GM19238 (cell line): Measurements from ENCODE around the gene RSPO4.
A peak's percentile ranks its signal among the peaks of the same experiment; 100 is the strongest.
"Not testable (repeated sequence)": the region's sequence is repeated elsewhere in the genome, so short reads cannot be mapped to it uniquely, and the experiment has no call there.

Source experiments
- DNase-seq: peaks from one replicate; pipeline ENCODE4 v3.0.0; 2011; ENCODE audit warnings: low spot score; ENCODE audit not compliant: insufficient read length

RSPO4 gene

DNA sequence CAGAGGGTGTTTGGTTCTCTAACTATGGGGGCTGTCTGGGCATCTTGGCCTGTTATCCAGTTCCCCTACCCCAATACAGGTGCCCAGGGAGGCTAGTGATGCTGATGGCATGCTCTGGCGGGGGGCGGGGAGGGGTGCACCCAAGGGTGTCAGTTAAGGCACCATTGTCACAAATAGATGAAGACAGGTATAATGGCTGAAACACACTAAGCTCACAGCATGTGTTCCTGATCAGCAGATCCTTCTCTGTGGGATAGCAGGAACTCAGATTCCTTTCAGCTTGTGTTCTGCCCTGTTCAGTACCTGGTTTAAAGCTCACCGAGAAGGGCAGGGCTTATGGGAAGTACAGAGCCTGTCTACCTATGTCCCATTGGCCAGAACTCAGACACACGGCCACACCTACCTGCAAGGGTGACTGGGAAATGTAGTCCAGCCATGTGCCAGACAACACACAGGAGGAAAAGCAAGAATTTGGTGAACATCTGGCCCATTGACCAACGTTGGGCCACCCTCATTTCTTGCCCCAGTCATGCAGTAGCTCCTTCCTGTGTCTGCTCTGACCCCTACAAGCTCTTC lies 3.4 kb upstream of the RSPO4 start:
- DNase-seq: peak; percentile 39

DNA sequence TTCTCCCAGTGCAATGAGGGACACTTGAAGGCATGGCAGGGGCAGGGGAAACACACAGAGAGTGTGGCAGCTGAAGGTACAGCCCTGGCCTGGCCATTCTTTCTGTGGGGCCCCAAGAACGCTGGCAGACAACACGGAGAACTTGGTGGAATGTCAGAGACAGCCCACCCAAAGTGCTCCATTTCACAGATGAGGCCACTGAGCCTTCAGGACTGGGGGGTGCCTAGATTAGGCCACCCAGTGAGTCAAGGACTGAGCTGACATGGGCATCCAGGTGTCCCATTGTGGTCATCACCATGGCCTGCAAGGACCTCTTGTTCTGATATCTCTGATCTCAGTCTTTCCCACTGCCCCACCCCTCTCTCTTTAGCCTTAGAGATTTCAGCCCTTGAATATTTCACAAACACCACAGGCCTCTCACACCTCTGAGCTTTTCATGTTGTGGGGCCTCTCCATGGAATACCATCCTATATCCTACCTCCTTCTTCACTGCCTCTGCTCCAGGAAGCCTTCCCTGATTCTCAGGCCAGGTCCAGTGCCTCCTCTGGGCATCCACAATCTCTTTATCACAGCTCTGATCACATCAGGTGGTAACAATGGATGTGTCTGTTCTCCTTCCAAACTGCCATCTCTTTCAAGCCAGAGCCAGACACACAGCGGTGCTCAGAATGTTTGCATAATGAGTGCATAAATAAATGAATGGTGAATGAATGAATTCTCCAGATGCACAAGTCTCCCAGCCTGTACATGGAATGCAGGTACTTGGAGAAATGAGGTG lies 2.0 kb upstream of the RSPO4 start:
- no peak for DNase-seq

DNA sequence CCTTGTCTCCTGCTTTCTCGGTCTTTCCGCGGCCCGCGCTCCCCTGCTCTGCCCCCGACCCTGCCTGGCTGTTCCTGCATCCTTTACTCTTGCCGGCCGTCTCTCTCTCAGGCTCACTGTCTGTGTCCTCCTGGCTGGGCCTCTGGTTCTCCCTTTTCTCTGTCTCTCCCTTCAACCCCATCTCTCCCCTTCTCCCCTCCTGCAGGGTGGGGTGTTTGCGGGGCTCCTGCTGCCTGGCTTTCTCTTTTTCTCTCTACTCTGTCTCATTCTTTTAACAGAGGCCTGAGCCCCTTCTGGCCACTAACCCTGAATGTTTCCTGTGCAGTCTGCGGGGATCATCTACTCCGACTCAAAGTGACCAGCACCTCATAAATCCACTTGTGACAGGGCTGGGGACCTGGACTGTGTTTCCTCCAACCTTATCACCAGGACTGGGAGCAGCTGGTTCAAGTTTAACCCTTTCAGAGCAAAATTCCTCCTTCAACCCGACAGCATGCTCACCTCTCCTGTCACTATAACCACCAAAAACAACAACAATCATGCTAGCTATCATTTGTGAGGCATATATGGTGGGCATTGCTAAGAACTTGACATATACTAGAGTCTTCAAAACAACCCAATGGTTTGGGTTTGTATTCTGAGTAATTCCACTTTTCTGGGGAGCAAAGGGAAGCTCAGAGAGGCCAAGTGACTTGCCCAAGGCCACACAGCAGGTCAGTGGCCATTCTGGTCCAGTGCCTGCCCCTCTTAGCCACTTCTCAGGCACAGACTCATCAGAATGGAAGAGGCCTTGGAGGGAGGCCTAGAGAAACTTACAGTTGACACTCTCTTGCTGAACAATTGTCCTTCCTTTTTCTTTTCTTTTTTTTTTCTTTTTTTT lies 811 bp upstream of the RSPO4 start:
- DNase-seq: no peak

DNA sequence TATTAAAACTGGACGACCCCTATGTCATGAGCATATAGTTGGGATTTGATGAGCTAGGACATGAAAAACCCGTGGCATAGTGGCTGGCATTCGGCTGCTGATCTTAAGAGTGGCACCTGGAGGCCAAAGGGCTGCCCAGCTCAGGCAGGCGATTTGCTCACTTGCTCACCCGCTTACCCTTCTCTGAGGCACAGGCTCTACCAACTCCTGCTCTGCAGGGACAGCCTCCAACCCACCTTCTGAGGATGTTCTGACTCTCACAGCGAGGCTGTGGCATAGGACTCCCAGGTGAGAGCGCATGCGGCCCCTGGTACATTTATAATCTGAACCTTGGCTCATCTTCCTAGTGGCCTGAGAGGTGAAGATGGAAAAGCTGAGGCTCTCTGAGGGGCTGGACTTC lies 995 bp downstream of the RSPO4 start:
- DNase-seq: no peak

DNA sequence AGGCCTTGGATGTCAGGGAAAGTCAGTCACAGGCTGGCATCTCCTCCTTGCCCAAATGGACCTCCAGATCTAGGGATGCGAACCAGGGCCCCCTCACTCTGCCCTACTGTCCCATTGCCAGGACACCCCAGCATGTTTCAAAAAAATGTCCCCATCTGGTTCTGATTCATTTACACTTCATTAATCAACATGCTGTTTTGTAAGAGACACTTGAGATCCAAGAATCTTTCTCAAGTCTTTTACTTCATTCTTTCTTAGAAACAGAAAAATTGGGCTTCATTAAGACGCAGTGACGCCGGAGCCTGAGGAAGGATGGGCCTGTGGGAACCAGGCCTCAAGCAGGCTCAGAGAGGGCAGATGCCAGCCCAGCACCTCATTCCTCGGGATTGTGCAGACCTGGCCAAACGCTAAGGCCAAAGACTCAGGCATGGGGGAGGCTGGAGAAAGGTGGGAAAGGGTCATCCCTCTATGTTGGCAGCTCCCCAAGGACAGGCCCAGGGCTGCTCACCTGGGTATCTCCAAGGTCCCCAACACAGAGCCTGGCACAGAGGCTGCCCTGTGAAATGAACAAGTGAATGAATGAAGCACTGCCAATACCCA lies 3.8 kb downstream of the RSPO4 start:
- DNase-seq: no peak

DNA sequence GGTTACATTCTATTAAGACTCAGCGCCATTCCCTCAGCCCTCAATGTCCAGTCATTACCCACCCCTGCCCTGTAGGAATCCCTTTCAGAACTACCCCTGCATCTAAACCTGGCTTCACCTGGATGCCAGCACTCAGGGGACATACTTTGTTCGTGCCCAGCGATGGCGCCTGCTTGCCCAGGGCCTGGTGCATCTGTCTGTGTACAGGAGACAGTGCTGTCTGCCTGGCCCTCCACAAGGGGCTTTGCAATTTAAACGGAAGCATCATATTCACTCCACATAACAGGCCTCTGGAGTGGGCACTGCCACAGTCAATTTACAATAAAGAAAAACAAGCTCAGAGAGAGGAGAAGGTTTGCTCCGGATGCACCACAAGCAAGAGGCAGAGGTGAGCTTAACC lies 4.6 kb downstream of the RSPO4 start:
- DNase-seq: no peak

DNA sequence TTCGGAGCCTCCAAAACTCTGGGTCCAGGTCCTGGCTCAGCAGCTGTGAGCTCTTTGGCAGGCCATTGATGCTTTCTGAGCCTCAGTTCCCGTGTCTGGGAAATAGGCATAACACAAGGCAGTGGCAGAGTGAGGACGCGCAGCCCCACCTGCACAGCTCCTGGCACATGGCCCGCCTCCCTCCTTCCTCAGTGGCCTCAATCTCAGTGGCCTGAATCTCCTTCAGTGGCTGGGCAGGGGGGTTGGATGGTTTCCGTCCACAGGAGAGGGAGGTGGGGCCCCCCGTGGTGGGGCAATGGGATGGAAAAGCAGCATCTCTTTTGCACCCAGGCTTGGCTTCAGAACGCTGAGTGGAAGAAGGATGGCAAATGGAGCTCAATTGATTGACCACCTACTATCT lies 5.1 kb downstream of the RSPO4 start:
- no peak for DNase-seq

DNA sequence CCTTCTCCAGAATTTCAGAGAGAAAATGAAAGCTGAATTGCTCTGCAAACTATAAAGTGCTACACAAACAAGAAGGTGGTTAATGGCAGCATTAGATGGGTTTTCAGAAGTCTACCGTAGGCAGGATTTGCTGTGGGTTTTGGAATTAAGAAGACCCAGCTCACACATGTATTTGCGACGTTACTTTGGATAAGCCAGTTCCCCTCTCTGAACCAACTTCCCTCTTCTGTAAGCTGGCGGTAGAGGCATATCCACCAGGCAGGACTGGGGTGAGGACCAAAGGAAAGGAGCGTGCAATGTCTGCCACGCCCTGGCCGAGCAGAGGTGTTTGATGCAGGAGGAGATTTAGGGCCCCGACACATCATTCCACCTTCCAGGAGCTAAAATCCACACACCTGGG lies 6.9 kb downstream of the RSPO4 start:
- DNase-seq: no peak

DNA sequence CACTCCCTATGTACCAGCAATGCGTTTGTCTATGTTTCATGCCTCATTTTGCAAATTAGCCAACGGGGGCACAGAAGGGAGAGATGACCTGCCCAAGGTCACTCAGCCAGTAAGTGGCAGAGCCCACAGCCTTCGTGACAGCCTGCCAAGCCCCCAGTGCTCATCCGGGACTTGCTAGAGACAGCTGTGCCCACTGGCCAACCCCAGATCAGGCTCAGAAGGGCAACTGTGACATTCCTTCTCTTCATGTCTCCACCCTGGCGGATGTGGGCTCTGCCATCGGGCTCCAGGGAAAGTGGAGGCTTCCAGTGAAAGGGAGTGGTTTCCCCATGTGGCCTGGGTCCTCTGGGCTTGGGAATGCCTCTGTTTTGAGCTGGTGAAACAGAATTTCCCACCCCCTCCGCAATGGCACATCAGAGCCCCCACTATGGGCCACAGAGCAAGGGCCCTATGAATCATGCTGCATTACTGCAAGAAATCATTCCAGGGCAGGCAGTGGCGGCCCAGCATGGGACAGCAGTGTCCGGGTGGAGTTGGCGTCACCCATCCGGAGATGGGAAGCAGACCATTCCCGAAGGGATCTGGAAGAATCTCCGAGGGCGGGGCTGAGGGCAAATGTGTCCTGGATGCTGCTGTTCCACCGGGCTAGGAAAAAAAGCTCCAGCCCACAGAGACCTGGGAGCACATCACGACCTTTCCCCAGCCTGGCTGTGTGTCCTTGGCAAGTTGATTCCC lies 9.1 kb downstream of the RSPO4 start:
- no peak for DNase-seq

DNA sequence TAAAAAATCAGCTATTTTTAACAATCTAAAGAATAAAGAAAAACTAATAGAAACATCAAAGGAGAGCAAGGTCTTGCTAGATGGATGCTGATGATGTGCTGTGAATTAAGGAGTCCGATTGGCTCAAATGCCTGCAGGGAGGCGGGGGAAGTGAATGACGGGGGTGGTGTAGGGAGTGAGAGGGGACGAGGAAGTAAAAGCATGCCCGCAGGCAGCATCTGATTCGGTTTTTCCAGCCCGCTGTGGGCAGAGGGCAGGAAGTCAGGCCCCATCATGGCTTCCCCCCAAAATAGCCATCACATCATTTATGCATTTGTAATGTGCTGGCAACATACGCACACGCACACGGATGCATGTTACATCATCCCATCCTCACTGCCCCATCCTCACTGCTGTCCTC lies 10.3 kb downstream of the RSPO4 start:
- DNase-seq: no peak

DNA sequence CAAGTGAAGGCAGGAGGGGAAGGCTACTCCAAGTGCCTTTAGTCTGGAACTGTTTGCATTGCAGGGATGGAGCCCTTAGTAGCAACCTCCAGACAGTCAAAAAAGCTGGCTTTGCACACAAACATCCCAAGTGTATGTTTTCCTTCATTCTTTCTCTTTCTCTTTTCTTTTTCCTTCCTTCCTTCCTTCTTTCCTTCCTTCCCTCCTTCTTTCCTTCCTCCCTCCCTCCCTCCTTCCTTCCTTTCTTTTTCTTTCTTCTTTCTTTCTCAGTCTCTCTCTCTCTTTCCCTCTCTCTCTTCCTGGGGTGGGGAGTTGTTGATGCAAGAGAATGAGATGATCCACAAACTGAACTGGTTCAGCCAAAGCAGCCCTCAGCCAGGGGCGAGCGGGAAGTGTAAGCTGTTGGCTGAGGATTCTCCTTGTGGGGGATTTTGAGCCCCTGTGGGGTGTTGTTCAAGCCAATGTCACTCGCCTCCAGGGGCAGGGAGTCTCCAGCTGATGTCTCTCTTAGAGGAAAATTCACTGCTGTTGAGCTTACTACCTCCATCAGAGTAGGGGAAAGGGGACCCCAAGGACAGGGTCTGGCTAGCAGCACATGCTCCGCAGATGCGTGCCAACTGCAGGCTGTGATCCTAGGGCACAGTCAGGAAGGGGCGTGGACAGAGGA lies 11.7 kb downstream of the RSPO4 start:
- no peak for DNase-seq

DNA sequence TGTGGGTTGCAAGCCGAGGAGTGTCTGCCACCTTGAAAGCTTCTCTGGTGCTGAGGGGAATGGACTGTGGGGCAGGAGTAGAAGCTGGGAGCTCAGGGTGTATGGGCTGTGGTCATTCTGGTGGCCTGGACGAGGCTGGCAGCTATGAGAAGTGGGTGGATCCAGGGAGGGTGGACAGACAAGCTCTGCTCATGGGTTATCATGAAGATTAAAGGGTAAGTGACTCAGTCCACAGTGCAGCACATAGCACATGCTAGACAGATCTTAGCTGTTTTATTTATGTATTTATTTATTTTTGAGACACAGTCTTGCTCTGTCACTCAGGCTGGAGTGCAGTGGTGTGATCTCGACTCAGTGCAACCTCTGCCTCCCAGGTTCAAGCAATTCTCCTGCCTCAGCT lies 13.8 kb downstream of the RSPO4 start:
- no peak for DNase-seq

DNA sequence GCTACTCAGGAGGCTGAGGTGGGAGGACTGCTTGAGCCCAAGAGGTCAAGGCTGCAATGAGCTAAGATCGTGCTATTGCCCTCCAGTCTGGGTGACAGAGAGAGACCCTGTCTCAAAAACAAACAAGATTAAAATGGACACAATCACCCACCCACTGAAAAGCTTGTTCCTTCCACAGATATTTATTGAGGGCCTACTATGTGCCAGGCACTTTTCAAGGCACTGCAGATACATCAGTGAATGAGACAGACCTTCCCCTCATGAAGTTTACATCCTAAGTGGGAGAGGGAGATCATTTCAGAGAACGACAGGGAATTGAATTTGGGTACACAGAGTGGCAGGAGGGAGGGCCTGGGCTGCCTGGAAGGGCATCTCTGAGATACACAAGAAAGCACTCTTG lies 14.4 kb downstream of the RSPO4 start:
- no peak for DNase-seq

DNA sequence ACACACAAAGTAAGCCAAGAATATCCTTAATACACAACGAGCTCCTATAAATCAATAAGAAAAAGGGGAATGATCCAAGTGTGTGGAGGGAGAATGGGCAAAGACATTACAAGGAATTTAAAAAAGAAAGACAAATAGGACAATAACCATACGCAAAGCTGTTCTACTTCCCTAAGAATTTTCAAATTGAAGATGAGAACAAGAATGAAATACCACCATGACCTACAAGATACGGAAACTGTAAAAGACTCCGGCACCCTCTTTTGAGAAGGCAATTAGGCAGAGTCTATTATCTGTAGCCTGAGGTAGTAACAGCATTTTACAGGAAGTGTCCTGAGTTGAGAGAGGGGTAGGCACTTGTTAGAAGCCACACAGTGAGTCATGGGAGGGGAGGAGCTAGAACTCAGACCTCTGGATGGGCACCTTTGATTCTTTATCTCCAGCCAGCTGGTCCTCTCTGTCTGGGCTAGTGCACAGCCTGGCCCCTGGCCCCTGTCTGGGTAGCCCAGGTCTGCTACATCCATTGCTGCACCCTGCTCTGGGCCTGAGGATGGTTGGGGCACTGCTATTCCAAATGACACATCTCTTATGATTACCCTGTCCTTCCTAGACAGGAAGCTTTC lies 15.3 kb downstream of the RSPO4 start:
- DNase-seq: no peak

DNA sequence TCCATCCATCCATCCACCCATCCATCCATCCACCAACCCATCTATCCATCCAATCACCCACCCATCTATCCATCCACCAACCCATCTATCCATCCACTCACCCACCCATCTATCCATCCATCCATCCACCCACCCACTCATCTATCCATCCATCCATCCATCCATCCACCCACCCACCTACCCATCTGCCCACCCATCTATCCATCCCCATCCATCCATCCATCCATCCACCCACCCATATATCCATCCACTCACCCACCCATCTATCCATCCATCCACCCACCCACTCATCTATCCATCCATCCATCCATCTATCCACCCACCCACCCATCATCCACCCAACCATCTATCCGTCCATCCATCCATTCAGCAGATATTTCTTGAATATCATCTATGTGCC lies 17.1 kb downstream of the RSPO4 start:
- DNase-seq: not testable (repeated sequence)

DNA sequence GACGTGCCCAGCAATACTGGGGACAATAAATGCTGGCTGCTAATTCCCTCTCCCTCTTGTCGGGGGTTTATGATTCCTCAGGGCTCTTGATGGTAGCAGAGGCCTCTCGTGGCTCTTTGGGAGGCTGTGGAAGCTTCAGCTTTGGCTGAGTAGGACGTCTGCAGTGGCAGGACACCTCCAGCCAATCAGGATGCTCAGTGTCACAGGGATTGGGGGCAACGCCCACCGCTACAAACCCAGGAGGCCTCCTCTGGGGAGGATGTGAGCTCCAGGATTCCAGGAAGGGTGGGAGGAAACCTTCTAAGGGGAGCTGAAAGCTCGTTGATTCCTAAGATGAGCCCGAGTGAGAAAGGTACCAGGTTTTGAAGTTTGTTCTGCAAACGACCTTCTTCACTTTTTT lies 19.4 kb downstream of the RSPO4 start:
- no peak for DNase-seq

DNA sequence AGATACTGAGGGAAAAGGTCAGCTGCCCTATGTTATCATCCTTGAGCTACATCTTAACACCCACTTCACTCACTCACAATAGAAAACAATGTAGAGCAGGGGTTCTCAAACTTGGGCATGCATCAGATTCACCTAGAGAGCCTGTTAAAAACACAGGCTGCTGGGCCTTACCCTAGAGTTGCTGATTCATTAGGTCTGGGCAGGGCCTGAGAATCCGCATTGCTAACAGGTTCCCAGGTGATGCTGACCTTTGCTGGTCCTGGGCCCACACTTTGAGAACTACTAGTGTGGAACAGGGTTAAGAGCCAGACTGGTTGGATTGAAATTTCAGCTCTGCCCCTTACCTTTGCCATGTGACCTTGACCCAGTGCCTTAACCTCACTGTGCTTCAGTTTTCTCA lies 25.1 kb downstream of the RSPO4 start:
- no peak for DNase-seq

DNA sequence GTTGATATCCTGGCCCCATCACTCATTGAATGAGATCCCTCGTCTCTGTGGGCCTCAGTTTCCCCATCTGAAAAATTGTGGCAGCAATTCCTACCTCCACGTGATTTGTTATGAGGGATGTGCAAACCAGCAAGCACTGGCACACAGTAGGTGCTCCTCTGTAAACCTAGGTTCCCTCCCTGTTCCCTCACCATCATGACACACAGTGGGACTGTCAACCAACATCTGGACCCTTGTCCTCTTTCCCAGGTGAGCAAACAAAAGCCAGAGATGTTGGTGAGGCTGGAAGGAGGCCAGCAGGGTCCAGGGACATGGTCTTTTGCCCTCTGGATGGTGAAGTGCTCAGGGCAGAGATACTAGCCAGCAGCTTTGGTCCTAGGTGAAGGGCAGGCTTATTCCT lies 26.1 kb downstream of the RSPO4 start:
- DNase-seq: no peak

DNA sequence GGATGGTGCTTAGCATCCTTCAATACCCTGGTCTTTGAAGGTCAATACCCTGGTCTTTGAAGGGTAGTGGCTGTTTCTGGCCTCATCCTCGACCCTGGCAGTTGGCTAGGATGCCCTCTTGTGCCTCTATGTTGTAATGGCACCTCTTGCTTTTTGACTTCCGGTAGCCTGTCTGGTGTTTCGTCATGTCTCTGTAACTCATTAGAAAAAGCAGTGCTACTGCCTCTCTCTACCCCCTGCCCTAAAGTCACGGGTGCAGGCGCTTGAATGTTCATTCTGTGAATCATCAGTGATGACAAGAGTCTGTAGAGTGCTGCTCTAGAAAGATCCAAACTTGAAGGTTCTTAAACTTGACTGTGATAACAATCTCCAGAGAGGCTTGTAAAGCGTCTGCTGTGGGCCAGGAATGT lies 28.3 kb downstream of the RSPO4 start:
- peak; percentile 47 for DNase-seq

DNA sequence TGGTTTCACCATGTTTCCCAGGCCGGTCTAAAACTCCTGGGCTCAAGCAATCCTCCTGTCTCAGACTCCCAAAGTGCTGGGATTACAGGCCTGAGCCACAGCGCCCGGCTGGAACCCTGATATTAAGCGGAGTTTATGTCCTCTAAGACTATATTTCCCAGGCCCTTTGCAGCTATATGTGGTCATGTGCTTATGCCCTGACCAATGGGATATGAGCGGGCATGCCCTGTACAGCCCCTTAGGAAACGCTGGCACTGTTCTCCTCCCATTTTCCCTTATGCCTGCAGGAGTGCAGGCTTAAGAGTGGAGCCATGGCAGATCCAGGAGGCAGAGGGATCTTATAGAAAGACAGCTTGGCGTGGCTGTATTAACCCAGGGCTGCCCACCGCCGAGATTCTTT lies 29.9 kb downstream of the RSPO4 start:
- no peak for DNase-seq
